Measurements from ENCODE around the gene MRPS25.
"Not testable (repeated sequence)": the region's sequence is repeated elsewhere in the genome, so short reads cannot be mapped to it uniquely, and the experiment has no call there.

Gene MRPS25

DNA sequence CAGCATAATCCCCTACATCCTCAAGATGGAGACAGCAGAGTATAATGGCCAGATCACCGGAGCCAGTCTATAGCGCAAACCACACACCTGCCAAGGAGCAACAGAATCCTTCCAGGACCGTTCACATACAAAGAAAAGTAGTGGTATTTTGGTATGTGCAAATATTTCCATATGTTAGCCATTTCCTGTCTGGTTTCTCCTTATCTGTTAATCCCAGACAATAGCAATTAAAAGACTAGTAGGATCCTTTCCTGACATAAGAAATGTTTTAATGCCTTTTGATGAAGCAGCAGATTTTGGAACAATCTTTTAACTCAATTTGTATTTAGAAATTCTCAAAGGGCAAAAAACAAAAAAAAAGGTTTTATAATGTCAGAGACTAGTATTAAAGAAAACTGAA is 22.2 kb downstream of the MRPS25 start:
- no peak for DNase-seq

DNA sequence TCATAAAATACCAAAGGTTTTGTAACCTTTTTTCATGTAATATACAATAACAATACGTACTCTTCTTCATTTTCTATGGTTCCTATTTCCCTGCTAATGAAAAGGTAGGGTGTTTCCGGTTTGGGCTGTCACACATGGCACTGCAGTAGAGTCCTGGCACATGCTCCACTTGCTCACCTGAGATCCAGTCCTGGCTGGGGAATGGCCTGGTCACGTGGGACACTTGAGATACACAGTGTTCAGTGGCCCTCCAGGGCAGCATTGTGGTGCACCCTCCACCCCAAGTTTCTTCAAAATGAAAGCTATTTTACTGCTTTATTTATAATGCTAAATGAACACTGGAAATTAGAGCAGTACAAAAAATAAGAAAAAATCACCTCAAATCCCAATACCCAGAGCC is 23.2 kb downstream of the MRPS25 start:
- no peak for DNase-seq

DNA sequence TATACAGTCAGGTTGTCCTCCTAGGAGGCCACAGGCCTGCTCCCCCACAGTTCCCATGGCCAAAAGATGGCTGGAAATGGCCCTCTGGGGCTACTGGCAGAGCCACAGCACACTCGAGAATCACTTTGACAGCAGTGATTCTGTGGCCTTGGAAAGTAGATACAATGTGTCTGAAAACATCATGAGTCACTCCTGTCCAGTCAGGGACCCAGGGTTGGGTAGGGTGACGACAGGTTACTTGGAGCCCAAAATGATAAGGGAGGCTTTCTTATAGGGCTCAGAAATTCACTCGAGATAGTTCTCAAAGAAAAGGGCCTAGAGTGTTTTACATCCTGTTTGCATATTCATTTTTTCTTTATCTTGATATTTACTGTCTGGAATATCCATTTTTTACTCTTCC is 24.3 kb downstream of the MRPS25 start:
- no peak for DNase-seq

DNA sequence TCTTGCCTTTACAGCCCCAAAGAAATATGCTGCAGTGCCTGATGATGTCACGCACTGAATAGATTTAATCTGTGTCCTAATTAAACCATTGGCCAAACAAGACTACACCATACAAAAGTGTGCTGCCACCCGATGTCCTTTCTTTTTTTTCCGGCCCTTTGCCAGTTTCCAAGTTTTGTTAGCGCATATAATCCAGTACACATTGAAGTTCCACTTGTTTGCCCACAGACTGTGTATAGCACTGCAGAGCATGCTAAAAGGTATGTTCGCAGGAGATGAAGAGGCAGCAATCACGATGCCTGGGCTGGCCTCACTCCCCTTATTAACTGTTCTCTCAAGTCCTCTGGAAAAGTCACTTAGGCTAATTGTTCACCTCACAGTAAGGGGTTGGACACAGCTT is 26.8 kb downstream of the MRPS25 start:
- no peak for DNase-seq

DNA sequence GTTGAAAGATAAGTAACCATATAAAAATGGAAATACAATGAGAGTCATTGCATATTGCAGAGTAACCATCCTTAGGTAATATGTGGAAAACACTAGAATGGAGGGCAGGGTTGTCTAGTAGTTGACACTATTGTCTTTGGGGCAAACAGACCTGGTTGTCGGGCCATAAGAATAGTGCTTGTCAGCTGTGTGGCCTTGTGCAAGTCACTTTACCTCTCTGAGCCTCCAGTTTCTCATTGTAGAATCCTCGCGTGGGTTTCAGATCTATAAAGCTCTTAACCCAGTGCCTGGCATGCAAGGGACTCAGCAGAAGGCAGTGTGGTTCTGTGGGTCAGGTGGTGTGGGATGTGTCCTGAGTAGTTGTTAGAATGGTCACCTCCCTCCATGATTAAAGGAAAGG is 32.0 kb downstream of the MRPS25 start:
- no peak for DNase-seq

DNA sequence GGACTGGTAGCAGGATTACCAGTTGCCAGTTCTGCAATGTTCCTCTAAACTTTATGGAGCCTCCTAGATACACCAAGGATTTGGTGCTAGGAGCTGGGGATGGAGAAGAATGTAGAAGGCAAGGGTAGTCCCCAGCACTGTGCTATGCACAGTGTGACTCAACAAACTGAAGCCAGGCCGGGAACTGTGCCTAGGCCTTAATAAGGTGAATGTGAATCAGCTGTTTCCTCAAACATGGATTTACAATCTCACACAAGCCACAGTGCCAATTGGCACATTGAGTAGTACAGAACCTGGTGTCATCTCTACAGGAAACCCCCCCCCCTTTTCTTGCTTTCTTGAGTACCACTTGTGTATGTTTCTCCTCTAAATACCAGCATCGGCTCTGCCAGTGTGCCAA is 32.5 kb downstream of the MRPS25 start:
- DNase-seq: no peak

DNA sequence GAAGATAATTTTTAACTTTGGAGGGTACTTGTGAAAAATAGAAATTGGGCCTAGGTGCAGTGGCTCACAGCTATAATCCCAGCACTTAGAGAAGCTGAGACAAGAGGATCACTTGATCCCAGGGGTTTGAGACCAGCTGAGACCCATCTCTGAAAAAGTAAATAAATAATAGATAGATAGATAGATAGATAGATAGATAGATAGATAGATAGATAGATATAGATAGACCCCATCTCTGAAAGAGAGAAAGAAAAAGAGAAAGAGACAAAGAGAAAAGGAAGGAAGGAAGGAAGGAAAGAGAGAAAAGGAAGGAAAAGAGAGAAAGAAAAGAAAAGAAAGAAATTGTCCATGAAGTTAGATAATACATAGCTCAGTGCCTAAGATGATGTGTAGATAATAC is 35.5 kb downstream of the MRPS25 start:
- DNase-seq: no peak

DNA sequence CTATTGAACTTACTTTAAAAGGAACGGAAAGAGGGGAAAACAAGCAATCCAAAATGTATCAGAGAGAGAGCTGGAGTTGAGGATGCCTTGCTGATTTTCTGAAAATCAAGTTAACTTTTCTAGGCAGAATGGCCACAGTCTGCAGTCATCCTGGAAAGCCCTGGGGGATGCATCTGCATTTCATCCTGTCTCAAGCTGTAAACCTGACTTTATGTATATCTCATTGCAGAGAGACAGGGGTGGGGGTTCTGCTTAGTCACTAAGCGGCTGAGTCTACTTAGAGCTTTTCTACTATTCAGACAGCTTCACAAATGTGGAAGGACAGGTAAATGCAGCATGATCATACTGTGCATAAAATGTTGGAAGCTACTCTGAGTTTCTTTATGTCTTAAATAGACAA is 41.4 kb downstream of the MRPS25 start:
- DNase-seq: no peak

DNA sequence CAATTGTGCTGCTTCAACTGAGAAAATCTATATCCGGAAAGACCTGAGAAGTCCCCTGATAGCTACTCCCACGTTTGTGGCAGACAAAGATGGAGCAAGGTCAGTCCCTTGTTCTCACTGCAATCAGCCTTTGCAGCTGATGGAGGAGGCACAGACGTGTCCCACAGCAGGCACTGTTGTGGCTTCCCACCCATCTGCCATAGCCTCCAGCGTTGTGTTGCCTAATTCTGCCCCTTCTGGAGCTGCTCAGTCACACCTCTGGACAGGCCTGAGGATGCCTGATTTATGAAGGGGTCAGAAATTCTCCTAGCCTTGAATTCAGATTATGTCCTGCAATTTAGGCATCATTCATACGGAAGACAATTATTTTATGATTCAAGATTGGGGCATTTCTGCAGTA is 41.9 kb downstream of the MRPS25 start:
- no peak for DNase-seq

DNA sequence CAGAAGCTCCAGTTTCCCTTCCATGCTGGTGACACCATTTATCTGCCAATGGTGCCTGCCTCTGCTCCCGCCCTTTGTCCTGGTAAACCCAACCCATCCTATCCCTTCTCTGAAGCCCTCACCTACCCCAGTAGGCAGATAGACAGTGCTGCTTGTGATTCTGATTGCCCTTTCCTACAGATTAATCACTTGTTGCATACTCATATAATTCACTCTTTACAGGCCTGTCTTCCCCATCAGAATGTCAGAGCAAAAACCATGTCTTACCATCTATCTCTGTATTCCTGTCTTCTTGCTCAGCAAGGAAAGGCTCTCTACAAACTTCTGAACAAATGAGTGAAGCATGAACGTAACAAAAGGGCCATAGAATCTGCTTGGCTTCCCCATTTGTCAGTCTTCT is 47.9 kb downstream of the MRPS25 start:
- DNase-seq: no peak

DNA sequence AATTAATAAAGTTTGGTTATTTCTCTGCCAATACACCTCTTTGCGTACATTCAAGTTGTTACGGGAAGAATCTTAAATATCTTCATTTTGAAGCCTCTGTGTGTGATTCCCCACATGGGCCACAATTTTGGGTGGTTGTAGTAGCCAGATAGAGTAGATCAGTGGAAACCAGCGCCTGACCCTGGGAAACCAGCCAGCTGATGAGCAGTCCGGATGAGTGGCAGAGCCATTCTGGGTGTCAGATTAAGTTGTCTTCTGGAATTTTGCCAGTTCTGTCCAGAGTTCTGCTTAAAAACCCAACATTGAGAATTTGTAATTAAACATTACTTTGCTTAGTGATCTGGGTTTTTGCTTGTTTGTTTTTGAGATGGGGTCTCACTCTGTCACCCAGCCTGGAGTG is 49.7 kb downstream of the MRPS25 start:
- no peak for DNase-seq

DNA sequence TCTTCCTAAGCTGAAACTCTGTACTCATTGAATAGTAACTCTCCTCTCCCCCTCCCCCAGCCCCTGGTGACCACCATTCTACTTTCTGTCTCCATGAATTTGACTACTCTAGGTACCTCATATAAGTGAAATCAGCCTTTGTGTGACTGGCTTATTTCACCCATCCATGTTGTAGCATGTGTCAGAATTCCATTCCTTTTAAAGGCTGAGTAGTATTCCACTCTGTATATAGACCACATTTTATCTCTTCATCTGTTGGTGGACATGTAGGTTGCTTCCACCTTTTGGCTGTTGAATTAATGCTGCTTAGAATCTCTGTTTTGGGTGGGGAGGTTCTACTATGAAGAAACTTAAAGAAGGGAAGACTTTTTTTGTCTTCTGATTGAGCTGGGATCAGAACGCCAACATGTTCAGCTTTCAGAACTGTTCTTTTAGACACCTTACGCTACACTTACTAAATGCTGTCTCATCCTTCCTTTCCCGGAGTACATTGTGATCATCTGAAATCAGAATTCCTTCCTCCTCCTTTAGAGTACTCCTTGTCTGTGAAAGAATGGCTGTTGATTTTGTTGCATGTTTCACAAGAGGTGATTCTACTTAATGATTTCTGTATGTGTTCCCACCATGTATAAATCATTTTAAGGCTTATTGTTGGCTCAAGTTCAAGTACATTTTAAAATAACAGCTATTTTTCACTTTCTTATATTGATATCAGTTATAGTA is 50.3 kb downstream of the MRPS25 start:
- no peak for DNase-seq

DNA sequence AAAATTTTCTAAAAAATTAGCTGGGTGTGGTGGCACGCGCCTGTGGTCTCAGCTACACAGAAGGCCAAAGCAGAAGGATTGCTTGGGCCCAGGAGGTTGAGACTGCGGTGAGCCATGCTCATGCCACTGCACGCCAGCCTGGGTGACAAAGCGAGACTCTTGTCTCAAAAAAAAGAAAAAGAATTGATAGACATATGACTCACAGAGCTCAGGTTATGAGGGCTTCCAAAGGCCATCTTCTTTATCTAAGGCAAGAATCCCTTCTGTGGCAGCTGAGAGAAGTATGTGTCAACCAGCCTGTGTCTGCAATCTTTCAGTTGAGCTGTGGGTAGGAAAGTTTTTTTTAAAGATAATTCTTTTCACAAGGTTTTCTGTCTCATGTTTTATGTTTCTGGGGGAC is 53.9 kb downstream of the MRPS25 start:
- no peak for DNase-seq

DNA sequence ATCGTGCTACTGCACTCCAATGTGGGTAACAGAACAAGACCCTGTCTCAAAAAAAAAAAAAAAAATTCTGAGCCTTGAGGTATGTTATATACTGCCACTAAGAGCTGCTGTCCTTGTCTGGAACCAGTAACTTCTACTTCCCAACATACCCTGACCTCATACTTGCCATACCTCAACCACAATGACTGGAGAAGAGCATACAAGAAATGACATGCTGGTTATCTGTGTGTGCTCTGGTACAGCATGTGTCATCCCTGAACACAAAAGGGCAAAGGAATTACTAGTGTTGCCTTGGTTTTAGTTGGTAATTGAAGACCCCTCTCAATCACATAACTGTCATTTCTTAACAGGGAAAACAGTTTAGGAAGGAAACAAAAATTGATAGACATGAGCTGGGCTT is 54.5 kb downstream of the MRPS25 start:
- no peak for DNase-seq

DNA sequence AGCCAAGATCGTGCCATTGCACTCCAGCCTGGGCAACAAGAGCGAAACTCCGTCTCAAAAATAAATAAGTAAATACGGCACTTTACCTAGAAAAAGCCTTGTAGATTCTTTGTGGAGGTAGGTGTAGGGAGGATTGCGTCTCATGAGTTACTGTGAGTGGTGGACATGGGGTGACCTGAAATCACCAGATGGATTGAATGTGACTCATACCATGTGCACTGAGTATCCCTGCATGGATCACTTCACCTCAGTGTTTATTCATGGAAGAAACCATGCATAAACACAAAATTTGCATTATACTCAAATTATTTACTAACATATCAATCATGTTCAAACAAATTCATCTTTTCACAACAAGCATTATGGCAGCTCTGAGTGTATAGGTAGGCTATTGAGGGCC is 55.9 kb downstream of the MRPS25 start:
- DNase-seq: no peak

DNA sequence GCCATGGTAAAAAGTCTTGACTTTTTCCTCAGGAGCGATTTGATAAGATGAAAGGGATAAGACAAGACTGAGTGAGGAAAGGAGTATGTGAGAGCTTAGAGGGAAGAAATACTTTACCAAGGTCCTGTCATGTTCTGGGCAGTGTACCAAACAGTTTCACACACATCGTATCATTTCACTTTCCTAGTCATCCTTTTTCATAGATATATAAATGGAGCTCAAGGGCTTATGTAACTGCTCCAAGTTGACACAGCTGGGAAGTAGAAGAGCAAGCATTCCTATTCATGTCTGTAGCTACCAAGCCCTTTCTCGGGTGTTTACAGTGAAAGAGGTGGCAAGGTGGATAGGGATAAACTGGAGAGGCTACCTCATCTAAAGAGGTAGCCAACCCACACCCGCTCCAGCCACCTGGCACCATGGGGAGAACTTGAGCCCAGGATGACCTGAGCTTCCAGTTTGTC is 57.4 kb downstream of the MRPS25 start:
- DNase-seq: no peak

DNA sequence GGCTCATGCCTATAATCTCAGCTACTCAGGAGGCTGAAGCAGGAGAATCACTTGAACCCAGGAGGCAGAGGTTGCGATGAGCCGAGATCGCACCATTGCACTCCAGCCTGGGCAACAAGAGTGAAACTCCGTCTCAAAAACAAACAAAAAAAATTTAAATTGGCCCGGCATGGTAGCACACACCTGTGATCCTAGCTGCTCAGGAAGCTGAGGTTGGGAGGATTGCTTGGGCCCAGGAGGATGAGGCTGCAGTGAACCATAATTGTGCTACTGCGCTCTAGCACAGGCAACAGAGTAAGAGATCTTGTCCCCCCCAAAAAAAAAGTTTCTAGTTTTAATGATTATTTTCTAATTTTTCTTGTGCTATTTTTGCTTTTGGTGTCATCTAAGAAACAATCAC is 65.9 kb downstream of the MRPS25 start:
- DNase-seq: not testable (repeated sequence)
